HG03378 (cell line): ENCODE data around the gene NYAP2.

Experiments used
- ATAC-seq: cut with Tn5 transposase; IDR thresholded peaks from one replicate; pipeline ENCODE4 v1.9.1; 2021; ENCODE audit warnings: mild to moderate bottlenecking, moderate library complexity; ENCODE audit not compliant: unreplicated experiment

The NYAP2 gene

GRCh38 chr2:225691711-225692110 is 292.2 kb downstream of the NYAP2 start:
- no peak for ATAC-seq

DNA sequence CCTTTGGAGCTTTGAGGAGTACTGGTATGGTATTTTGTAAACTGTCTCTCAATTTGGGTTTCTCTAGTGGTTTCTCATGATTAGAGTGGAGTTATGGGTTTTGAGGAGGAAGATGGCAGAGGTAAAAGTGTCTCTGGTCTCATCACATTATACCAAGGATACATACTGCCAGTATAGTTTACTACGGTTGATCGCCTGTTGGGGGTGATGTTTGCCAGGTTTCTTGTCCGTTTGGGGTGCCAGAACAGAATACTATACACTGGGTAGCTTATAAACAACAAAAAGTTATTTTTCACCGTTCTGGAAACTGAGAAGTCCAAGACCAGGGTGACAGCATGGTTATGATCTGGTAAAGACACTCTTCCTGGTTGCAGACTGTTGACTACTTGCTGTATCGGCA is 293.7 kb downstream of the NYAP2 start:
- ATAC-seq = no peak

- no peak for ATAC-seq
These were observed 295.2 kb downstream of the NYAP2 start for GRCh38 chr2:225694664-225695063.

DNA sequence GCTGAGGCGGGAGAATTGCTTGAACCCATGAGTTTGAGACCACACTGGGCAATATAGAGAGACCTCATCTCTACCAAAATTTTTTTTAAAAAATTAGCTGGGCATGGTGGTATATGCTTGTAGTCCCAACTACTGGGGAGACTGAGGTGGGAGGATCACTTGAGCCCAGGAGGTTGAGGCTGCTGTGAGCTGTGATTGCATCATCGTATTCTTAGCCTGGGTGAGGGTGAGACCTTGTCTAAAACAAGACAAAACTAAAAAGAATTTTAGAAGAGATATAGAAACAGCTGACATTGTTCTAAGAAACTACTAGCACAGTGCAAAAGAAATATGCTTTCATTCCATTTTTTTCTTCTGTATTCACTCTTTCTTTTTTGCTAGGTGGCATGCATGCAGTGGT is 298.4 kb downstream of the NYAP2 start:
- no peak for ATAC-seq
